Stomach (tissue), 4 donors: Measurements from ENCODE around the gene KIF11.

Experiments used
- EP300 ChIP-seq: sonication (generic); formaldehyde crosslinking; IDR thresholded peaks from one replicate; pipeline ENCODE4 v1.6.1; 2017; ENCODE audit warnings: antibody characterized with exemption
- POLR2AphosphoS5 ChIP-seq, 3 donors: sonication (generic); formaldehyde crosslinking; IDR thresholded peaks; one replicate each; pipeline ENCODE4 v1.6.1; 2016; ENCODE audit warnings: antibody characterized with exemption in 3 of 3
- TF ChIP-seq, protein P1 (sequence below), 7 experiments: fragments of 450-650 bp in 4 of 7; fragments of 200-600 bp in 3 of 7; sonication (generic) in 3 of 7; IDR thresholded peaks; one replicate each; pipeline ENCODE4 v1.5.1; 2016 to 2019; ENCODE audit warnings: antibody characterized with exemption in 7 of 7, control low read depth in 2 of 7, mild to moderate bottlenecking in 1 of 7

DNA sequence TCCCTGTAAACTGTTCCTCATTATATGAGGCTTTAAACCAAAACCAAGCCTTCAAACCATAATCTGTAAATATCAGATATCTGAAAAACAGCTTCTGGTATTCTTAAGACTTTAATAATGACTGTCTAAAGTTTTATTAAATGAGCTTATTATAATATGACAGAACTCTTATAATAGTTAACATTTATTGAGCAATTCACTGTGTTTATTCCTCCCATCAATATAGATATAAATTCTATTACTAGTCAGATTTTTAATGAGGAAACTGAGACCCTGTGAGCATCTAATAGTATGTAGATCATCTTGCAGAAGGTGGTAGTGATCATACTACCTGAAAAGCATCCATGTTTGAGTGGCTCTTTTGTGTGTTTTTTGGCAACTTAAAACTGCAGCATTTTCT is 45.1 kb downstream of the KIF11 start:
- TF ChIP-seq, protein P1, sequence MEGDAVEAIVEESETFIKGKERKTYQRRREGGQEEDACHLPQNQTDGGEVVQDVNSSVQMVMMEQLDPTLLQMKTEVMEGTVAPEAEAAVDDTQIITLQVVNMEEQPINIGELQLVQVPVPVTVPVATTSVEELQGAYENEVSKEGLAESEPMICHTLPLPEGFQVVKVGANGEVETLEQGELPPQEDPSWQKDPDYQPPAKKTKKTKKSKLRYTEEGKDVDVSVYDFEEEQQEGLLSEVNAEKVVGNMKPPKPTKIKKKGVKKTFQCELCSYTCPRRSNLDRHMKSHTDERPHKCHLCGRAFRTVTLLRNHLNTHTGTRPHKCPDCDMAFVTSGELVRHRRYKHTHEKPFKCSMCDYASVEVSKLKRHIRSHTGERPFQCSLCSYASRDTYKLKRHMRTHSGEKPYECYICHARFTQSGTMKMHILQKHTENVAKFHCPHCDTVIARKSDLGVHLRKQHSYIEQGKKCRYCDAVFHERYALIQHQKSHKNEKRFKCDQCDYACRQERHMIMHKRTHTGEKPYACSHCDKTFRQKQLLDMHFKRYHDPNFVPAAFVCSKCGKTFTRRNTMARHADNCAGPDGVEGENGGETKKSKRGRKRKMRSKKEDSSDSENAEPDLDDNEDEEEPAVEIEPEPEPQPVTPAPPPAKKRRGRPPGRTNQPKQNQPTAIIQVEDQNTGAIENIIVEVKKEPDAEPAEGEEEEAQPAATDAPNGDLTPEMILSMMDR (IDR thresholded peaks at IDR 0.05), result no peak
- TF ChIP-seq POLR2AphosphoS5 (IDR thresholded peaks at IDR 0.05) (no peak), EP300 (no peak)
